K562 (cell line): ENCODE data around the gene CLDN2. TPM values are rescaled to one million over a fixed set of nuclear protein-coding genes. Genes with fewer than 3 reads are reported as not detected.

ENCODE experiments used
- ATAC-seq: fragments of 200-7000 bp; cut with Tn5 transposase; 3 replicates; pipeline ENCODE4 v1.9.1; 2020; ENCODE audit warnings: moderate library complexity
- BruUV-seq: library from RNA; stranded (reverse); fragments of 400-500 nt; replicated peaks from 2 replicates; lab custom pipeline; 2021; lab: Mats Ljungman, UMichigan
- CTCF ChIA-PET: fragments of 300-600 bp; formaldehyde crosslinking; extraction: SDS; loops from one replicate; lab custom pipeline; 2021; ENCODE audit warnings: low intra/inter-chr PET ratio; lab: Yijun Ruan, JAX
- POLR2A ChIA-PET: fragments of 300-600, 350-650 bp; sonication (Branson Sonifier 250); formaldehyde crosslinking; extraction: SDS; loops from one replicate; lab custom pipeline; 2021; ENCODE audit warnings: antibody characterized with exemption, inconsistent platforms; lab: Yijun Ruan, JAX
- DNase-seq, 4 experiments: peaks; one replicate each; pipeline versions ENCODE4 v3.0.0 to v3.0.0-alpha.2; 2011 to 2018; ENCODE audit warnings: low spot score in 3 of 4, mixed read lengths in 3 of 4; ENCODE audit errors: extremely low read depth in 1 of 4
- FAIRE-seq: peaks from 2 replicates; lab custom pipeline; 2011; peaks lifted over from hg19 to GRCh38; lab: Jason Lieb, UNC
- H2AFZ ChIP-seq: 2 replicates; pipeline ENCODE4 v1.6.0; 2011; ENCODE audit warnings: low read depth, low read length, control low read depth, inconsistent platforms
- H3K27ac ChIP-seq: fragments of 200-600 bp; 3 replicates; pipeline ENCODE4 v1.8.0; 2011; ENCODE audit warnings: low read depth, mild to moderate bottlenecking, control low read depth, inconsistent platforms, low read length, moderate library complexity, mixed read lengths; ENCODE audit errors: extremely low read depth
- H3K27me3 ChIP-seq, 2 experiments: fragments of 300-600 bp in 1 of 2; 2 replicates in 1 of 2; 3 replicates in 1 of 2; pipeline versions ENCODE4 v1.6.0 to v1.8.0; 2011; ENCODE audit warnings: inconsistent platforms in 2 of 2, low read length in 2 of 2, mild to moderate bottlenecking in 1 of 2, mixed read lengths in 1 of 2, moderate library complexity in 1 of 2; ENCODE audit not compliant: control insufficient read depth in 2 of 2, insufficient read depth in 2 of 2
- H3K36me3 ChIP-seq: fragments of 300-600 bp; 3 replicates; pipeline ENCODE4 v1.8.0; 2011; ENCODE audit warnings: mild to moderate bottlenecking, low read length, inconsistent platforms; ENCODE audit not compliant: control insufficient read depth, insufficient read depth
- H3K4me1 ChIP-seq, 2 experiments: fragments of 200-600 bp in 1 of 2; replicated peaks in 1 of 2; 2 replicates in 1 of 2; 3 replicates in 1 of 2; pipeline versions ENCODE4 v1.5.1 to v1.8.0; 2011; ENCODE audit warnings: inconsistent platforms in 2 of 2, low read length in 2 of 2, mild to moderate bottlenecking in 1 of 2, mixed read lengths in 1 of 2, moderate library complexity in 1 of 2; ENCODE audit not compliant: control insufficient read depth in 2 of 2, insufficient read depth in 2 of 2
- H3K4me2 ChIP-seq: 2 replicates; pipeline ENCODE4 v1.6.1; 2011; ENCODE audit warnings: low read length, control low read depth, inconsistent platforms, mixed read lengths; ENCODE audit not compliant: insufficient read depth
- H3K4me3 ChIP-seq: fragments of 200-600 bp; sonication (generic), shearing (Covaris generic); 2 replicates; pipeline ENCODE4 v1.5.1; 2016; ENCODE audit warnings: control low read depth, inconsistent platforms
- H3K79me2 ChIP-seq: fragments of 200-600 bp; 3 replicates; pipeline ENCODE4 v1.8.0; 2011; ENCODE audit warnings: low read length, inconsistent platforms; ENCODE audit not compliant: control insufficient read depth, insufficient read depth
- H3K9ac ChIP-seq, 2 experiments: 2 replicates each; pipeline versions ENCODE4 v1.6.0 to v1.6.1; 2011; ENCODE audit warnings: low read depth in 2 of 2, low read length in 2 of 2, control low read depth in 1 of 2, inconsistent platforms in 1 of 2, mild to moderate bottlenecking in 1 of 2, mixed read lengths in 1 of 2; ENCODE audit not compliant: insufficient read depth in 1 of 2
- H3K9me1 ChIP-seq: one replicate; pipeline ENCODE4 v1.6.0; 2011; ENCODE audit warnings: inconsistent platforms, mild to moderate bottlenecking, low read length, moderate library complexity; ENCODE audit not compliant: control insufficient read depth, insufficient read depth
- H3K9me3 ChIP-seq: replicated peaks from 2 replicates; pipeline ENCODE4 v1.5.1; 2011; ENCODE audit warnings: low read depth, low read length, inconsistent platforms; ENCODE audit not compliant: control insufficient read depth, insufficient read depth
- H4K20me1 ChIP-seq: replicated peaks from 2 replicates; pipeline ENCODE4 v1.6.1; 2011; ENCODE audit warnings: low read length, inconsistent platforms, mixed read lengths; ENCODE audit not compliant: control insufficient read depth, insufficient read depth
- RAD21 ChIP-seq, 2 experiments: fragments of 250-450 bp in 1 of 2; fragments of 450-650 bp in 1 of 2; sonication (Bioruptor Pico) in 1 of 2; formaldehyde crosslinking in 1 of 2; IDR thresholded peaks in 1 of 2; conservative IDR thresholded peaks in 1 of 2; 2 replicates each; pipeline versions ENCODE4 v1.4.0 to v1.8.0; 2020 to 2022; ENCODE audit warnings: mild to moderate bottlenecking in 2 of 2, moderate library complexity in 1 of 2
- WGBS: fragments of 100-300 bp; shearing (Covaris generic); methylation state at CpG from one replicate; pipeline ENCODE4 v1.1.6; 2016; ENCODE audit warnings: low coverage, mixed read lengths; ENCODE audit not compliant: insufficient coverage; ENCODE audit errors: missing lambda C conversion rate; 5-methylcytosine and 5-hydroxymethylcytosine counted together
- in situ Hi-C: fragments of 300-500 bp; cut with MboI; formaldehyde crosslinking; loops from 4 replicates; pipeline ENCODE4 v1.15.0; 2018; ENCODE audit warnings: inconsistent platforms, mixed read lengths
- intact Hi-C: fragments of 100-400 bp; cut with micrococcal nuclease; formaldehyde crosslinking; loops from 2 replicates; pipeline ENCODE4 v1.14.2; 2022
- polyA plus RNA-seq, 8 experiments: library from polyadenylated mRNA; depleted of rRNA in 4 of 8; stranded (reverse) in 5 of 8; unstranded in 3 of 8; fragments of >200 nt; fragmentation: Nextera tagmentation in 2 of 8; fragmentation: Illumina TruSeq in 1 of 8; extraction: Ambion mirVana in 2 of 8; extraction: Trizol in 1 of 8; gene quantifications; 2 replicates each; pipeline versions ENCODE4 v1.2.1 to v1.2.3, GENCODE V29; 2011 to 2014; ENCODE audit warnings: inconsistent platforms in 1 of 8, missing spikeins in 1 of 8
- total RNA-seq, 7 experiments: library from RNA; depleted of rRNA in 6 of 7; stranded (reverse); fragments of >200 nt in 6 of 7; fragmentation: Illumina TruSeq in 2 of 7; extraction: Trizol in 2 of 7; gene quantifications; 2 replicates each; pipeline versions ENCODE4 v1.2.1 to v1.2.3, GENCODE V29; 2011 to 2021; ENCODE audit warnings: low replicate concordance in 1 of 7
- TF ChIP-seq, protein P1 (sequence below): fragments of 200-800 bp; sonication (Bioruptor generic); IDR thresholded peaks from 2 replicates; pipeline ENCODE4 v1.6.1; 2017; ENCODE audit warnings: missing genetic modification characterization, missing compliant biosample characterization
- TF ChIP-seq, protein P2 (sequence below), 3 experiments: IDR thresholded peaks in 2 of 3; conservative IDR thresholded peaks in 1 of 3; 2 replicates each; pipeline ENCODE4 v1.5.1; 2011 to 2012; ENCODE audit warnings: low read length in 3 of 3, mild to moderate bottlenecking in 3 of 3, control low read depth in 2 of 3, improper control_type of control experiment in 1 of 3, inconsistent platforms in 1 of 3, low read depth in 1 of 3, mixed read lengths in 1 of 3, moderate library complexity in 1 of 3; ENCODE audit not compliant: insufficient read depth in 2 of 3

The CLDN2 gene
- total and polyA plus RNA-seq, 9 of the 15 experiments (the other 6 are each of a cell fraction or from before 2014, with no cell fraction given), result not detected

DNA sequence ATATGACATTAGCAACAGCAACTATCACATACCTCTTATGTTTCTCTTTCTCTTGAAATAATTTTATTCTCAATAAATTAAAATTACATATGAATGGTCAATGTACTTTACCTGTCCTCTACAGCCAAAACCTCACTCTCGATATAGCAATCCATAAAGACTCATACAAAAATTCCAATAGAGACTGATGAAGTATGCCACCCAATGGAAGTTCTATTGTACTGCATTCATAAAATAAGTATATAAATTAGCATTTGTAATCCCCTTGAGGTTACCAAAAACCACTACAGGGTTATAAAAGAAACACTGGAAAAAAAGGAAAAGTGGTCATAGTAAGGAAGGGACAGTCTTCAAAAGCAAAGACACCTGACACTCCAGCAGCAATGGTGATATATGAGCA, 32.8 kb downstream of the CLDN2 start:
- peak in 1 of 2 experiments; percentile 43; a peak in 3 of 4 replicates for TF ChIP-seq RAD21 (CRISPR knock-in tag; conservative IDR thresholded peaks at IDR 0.05 in 1 of 2, IDR thresholded peaks at IDR 0.05 in 1 of 2)
- TF ChIP-seq, protein P1, sequence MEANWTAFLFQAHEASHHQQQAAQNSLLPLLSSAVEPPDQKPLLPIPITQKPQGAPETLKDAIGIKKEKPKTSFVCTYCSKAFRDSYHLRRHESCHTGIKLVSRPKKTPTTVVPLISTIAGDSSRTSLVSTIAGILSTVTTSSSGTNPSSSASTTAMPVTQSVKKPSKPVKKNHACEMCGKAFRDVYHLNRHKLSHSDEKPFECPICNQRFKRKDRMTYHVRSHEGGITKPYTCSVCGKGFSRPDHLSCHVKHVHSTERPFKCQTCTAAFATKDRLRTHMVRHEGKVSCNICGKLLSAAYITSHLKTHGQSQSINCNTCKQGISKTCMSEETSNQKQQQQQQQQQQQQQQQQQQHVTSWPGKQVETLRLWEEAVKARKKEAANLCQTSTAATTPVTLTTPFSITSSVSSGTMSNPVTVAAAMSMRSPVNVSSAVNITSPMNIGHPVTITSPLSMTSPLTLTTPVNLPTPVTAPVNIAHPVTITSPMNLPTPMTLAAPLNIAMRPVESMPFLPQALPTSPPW (CRISPR knock-in tag), result no peak
- TF ChIP-seq, protein P2, sequence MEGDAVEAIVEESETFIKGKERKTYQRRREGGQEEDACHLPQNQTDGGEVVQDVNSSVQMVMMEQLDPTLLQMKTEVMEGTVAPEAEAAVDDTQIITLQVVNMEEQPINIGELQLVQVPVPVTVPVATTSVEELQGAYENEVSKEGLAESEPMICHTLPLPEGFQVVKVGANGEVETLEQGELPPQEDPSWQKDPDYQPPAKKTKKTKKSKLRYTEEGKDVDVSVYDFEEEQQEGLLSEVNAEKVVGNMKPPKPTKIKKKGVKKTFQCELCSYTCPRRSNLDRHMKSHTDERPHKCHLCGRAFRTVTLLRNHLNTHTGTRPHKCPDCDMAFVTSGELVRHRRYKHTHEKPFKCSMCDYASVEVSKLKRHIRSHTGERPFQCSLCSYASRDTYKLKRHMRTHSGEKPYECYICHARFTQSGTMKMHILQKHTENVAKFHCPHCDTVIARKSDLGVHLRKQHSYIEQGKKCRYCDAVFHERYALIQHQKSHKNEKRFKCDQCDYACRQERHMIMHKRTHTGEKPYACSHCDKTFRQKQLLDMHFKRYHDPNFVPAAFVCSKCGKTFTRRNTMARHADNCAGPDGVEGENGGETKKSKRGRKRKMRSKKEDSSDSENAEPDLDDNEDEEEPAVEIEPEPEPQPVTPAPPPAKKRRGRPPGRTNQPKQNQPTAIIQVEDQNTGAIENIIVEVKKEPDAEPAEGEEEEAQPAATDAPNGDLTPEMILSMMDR (IDR thresholded peaks at IDR 0.05 in 2 of 3, conservative IDR thresholded peaks at IDR 0.05 in 1 of 3; ENCODE audit: insufficient read depth in 2 of 3, low read depth in 1 of 3, low read length in 3 of 3), result peak in 2 of 3 experiments; percentile 16 to 36; a peak in 2 of 6 replicates
- TF ChIP-seq, all 486 proteins: peak for 2
- Histone ChIP-seq H3K27ac (no peak overlapping the region), H3K36me3 (no peaks in the 10 kb centered on the region), H3K79me2 (no peaks in the 10 kb centered on the region), H3K9me1 (no peaks in the 10 kb centered on the region), H2AFZ (no peak overlapping the region), H3K27me3 (no peaks in the 10 kb centered on the region), H3K4me3 (no peak overlapping the region), H3K9ac (no peak overlapping the region), H3K4me2 (no peak overlapping the region), H4K20me1 (no peaks in the 10 kb centered on the region), H3K9me3 (no peaks in the 10 kb centered on the region), H3K4me1 (no peaks in the 10 kb centered on the region)
- DNase-seq (peak in 1 of 4 experiments; percentile 4), ATAC-seq (no peak), FAIRE-seq (no peak)
- intact Hi-C loops (loop anchor here (2.0 kb wide), 1 partner anchor 58 kb away; no protein-coding TSS in a partner anchor), in situ Hi-C loops (no loop called here)
- ChIA-PET POLR2A (no interaction called here), CTCF (interaction anchor here (0.8 to 0.9 kb wide), 2 partner anchors 55 to 58 kb away, joined by 3 read pairs; no protein-coding TSS in a partner anchor)
- BruUV-seq, result no TSS peak
- 0% methylated on average over 1 of the region's 1 CpG for WGBS
